NCI-H1105 (cell line): ENCODE results near the gene METTL22.

Source experiments
- DNase-seq: peaks from one replicate; lab custom pipeline; 2025; lab: John Stamatoyannopoulos, UW

Gene METTL22

DNA sequence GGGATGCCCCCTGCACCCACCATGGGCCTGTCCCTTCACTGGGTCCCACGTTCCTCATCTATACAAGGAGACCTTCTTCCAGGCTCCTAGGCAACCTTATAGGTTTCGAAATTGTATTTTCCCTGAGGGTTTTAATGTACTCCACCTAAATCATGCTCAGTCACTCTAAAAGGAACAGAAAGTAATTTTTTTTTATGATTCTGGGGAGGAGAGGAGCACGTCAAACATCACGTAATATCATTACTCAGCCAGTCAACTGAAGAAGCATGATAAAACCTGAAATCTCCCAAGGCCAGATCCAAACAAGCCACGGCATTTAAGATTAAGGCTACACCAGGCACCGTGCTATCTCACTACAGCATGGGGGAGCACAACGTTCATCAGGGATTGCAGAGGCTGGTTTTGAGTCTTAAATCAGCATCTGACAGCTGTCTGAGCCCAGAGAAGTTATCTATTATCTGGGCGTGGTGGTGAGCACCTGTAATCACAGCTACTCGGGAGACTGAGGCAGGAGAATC, 27.3 kb upstream of the METTL22 start:
- DNase-seq = no peak

DNA sequence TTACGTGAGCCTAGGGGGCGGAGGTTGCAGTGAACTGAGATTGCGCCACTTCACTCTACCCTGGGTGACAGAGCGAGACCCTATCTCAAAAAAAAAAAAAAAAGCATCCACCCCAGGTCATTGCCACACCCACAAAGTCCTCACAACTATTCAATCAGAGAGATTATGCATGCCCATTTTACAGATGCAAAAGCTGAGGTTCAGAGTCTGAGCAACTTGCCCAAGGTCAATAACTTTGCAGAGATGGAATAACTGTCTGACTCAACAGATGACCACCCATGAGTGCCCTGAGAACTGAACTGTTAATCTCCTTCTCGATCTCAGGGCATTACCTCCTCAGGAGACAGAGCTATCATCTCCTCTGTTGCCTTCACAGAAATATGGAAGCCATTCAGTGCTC, 25.7 kb upstream of the METTL22 start:
- DNase-seq = no peak

DNA sequence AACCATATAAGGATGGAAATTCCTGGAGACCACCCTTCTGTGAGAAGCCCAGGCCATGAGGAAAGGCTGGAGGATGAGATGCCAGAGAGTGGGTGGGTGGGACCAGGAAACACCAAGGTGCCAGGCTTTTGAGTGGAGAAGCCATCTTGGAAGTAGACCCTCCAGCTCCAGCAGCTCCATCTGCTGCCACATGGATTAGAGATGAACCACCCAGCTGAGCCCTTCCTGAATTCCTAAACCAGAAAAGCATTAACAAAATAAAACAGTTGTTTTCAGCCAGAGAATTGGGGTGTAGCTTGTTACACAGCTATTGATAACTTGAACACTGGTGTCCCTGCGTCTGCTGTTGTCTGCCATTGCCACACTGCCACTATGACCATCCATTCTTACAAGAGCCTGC, 24.9 kb upstream of the METTL22 start:
- DNase-seq = no peak

DNA sequence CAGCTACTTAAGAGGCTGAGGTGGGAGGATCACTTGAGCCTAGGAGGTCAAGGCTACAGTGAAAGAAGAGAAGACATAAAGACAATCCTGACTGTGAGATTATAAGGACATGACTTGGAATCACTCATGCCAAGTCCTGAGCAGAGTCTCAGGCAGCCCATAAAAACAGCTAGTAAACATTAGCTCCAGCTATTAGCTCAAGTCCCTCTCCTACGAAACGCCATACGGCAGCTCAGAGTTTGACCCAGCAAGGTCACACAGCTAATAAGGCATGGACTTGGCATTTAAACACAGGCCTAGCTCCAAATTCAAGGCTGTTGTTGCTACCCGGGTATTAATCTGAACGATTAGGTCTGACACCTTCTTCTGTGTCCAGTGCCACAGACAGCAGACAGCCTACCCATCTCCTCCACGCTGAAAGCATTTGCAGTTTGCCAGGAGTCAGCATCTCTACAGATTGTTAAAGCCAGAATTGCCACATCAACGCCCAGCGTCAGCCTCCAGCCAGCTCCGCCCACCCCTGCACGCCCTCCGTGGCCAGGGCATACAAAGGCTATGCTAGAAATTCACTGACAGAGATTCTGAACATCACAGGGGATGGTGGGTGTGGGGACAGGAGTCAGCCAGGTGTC, 21.2 kb upstream of the METTL22 start:
- DNase-seq = no peak

DNA sequence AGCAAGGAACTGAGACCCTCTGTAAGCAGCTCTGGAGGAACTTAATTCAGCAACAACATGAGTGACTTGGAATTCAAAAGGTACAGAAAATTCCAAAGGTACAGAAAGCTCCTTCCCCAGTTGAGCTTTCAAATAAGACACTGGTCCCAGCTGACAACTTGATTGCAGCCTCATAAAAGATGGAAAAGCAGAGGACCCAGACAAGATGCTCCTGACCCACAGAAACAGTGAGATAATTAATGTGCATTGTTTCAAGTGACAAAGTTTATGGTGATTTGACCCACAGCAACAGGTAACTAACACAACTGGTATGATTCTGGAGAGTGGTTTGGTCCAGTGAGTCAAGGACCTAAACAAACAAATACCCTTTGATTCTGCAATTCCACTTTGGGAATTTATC, 15.9 kb upstream of the METTL22 start:
- DNase-seq = no peak

DNA sequence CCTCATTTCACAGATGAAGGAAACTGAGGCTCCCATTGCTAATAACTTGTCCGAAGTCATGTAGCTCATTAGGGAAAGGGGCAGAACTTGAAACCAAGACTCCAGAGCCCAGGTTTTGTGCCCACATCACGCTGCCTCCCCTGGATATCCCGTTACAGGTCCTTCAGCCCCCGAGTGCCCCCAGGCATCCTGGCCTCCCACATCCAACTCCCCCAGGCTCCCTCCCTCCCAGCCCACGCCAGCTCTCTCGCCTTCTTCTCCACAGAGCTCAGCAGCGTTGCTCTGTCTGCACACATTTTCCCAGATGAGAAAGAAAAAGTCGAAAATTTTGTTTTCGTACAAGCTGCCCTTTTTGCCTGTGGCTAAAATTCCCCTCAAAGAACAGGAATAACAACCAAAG, 14.3 kb upstream of the METTL22 start:
- no peak for DNase-seq

DNA sequence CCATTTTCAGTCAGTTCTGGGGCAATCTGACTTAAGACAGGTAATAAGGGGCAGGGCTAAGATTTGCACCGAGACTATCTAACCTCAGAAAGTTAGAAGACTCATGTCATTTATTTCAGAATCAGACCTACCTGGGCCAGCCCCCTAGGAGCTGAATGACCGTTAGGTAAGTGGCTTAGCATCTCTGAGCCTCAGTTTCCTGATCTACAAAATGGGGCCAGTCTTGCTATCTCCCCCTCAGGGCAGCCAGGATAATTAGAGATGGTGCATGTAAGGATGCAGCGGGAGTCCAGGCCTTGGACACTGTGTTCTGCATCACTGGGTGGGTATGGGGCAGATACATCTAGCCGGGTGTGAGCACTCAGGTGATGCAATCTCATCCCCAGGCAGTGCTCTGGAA, 10.4 kb upstream of the METTL22 start:
- DNase-seq = no peak

DNA sequence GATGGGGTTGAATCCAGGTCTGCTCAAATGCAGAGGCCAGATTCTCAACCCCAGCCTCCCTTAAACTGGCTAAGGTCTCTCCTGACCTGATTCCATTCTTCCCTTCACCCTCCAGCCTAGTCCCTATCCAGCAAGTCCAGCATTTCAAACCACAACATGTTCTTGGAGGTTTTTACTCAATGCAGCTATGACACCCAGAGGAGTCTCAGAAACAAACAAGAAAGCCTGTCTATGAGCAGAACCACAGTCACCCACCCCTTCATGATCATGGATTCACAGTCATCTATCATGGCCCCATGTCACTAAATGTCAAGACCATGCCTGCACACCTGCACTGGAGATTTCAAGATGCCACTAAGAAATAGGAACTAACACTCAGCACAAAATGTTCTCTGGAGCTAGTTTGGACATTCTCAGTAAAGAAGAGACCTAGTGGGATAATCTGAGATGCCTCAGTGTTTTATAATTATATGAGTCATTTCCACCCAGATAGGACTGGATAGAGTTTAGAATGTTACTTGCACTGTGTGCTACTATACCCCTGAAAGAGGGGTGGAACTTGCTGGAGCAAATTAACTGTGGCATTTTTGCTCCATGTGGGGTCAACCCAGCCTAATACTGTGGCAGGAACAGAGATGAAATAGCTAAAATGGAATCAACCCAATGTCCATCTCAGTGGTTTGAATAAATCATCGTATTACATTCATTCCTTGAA, 9.5 kb upstream of the METTL22 start:
- DNase-seq = no peak

DNA sequence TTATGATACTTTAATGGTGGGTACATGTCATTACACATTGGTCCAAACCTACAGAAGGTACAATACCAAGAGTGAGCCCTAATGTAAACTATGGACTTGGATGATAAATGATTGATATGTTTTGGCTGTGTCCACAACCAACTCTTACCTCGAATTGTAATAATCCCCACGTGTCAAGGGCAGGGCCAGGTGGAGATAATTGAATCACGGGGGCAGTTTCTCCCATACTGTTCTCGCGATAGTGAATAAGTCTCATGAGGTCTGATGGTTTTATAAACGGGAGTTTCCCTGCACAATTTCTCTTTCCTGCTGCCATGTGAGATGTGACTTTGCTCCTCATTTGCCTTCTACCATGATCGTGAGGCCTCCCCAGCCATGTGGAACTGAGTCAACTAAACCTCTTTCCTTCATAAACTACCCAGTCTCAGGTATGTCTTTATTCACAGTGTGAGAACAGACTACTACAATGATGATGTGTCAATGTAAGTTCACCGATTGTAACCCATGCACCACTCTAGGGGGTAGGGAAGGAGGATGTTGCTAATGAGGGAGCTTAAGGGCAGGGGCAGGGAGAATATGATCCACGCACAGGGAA, 7.0 kb upstream of the METTL22 start:
- DNase-seq = no peak

DNA sequence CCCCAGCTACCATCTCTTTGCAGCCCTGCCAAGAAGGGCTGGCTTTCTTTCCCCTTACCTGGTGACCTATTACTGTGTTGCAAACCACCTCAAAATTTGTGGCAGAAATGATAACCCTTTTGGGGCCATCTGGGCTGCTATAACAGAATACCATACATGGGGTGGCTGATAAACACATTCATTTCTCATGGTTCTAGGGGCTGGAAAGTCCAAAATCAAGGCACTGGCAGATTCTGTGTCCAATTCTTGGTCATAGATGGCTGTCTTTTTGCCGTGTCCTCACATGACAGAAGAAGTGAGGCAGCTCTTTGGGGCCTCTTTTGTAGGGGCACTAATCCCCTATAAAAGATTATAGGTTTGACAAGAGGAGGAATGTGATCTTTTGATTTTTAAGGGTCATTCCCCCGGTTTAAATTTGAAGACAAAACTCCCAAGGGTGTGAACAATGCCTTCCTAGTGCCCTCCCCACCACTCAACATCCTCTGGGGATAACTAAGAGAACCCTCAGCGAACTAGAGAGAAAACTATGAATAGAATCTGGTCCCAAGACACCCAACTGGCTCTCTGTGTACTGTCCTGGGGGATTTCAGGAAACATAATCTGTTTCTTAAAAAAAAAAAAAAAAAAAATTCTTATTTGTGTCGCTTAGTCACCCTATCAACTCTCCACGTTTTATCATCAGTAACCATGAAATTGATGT, 1.7 kb upstream of the METTL22 start:
- no peak for DNase-seq

DNA sequence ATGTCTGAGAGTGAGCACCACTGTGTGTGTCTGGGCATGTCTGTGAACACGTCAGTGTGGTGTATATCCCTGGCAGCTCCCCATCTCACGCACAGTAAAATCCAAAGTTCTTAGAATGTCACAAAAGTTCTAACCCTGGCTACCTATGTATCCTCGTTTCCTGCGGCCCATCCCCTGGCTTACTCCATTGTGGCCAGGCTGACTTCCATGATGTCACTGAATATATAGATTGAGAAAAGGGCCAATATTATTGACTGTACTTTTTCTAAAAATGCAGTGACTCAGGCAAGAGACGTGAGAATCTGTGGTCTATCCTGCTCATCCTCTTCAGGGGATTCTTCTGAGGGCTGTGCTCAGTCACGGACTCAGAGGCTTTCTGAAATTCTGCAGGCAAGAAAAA, 963 bp upstream of the METTL22 start:
- DNase-seq = no peak

DNA sequence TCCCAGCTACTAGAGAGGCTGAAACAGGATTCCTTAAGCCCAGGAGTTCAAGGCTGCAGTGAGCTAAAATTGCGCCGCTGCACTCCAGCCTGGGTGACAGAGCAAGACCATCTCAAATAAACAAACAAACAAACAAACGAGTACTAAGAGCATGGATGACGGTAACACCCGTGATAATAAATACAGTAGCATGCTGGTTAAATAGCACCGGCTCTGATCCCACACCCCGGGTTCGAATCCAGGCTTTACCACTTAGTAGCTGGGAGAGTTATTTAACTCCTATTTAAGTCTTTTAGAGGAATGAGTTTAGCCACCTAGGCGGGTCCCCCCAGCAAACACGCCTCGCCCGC, 301 bp upstream of the METTL22 start:
- DNase-seq = no peak

DNA sequence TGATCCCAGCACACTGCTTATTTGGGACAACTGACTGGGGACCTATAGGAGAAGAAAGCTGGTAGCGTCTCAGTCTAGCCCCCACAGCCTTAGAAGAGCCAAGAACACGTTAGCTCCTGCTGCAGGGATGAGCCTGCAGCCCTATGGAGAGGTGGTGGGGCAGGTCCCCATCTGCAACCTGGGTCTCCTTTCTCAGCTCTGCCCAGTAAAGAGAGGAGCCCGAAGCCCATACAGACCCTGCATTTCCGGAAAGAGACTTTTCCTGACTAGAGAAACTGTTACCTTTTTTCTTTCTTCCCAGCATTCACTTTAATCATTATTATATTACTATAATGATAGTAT, 788 bp downstream of the METTL22 start:
- DNase-seq = no peak

DNA sequence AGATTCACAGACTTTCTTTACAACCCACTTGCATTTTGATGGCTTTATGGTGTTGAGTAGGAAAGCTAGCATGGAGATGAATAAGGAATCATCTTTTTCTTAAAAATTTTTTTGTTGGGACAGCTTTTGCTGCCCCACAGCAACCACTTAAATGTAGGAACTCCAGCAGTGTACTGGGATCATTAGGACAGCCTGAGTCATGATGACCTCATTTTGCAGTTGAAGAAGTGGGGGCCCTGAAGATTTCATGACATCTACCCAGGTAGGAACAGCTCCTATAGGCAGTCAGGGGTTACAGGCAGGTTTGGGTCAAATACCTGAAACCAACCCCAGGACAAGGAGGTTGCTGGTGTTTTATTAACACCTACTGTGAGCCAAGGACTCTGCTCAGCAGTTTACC, 2.1 kb downstream of the METTL22 start:
- DNase-seq = no peak

DNA sequence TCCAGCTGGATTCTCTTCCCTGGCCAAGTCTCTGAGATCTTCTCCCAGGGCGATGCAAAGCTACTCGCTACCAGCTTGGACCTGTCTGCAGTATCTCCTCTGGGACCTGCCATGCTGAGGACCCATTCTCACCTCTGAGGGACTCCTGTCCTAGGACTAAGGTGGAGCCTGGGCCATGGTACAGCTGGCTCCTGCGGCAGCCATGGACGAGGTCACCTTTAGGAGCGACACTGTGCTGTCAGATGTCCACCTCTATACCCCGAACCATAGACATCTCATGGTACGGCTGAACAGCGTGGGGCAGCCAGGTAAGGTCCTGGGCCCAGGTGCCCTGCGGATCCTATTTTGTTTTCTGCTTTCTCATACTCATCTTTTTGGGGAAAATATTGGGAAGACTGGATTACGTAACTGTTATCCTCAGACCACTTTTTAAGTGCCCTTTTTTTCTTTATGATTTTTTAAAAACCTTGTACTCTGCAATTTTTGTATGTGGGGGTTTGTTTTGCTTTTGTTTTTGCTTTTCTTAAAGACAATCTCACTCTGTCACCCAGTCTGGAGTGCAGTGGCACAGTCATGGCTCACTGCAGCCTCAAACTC, 4.1 kb downstream of the METTL22 start:
- DNase-seq = no peak

DNA sequence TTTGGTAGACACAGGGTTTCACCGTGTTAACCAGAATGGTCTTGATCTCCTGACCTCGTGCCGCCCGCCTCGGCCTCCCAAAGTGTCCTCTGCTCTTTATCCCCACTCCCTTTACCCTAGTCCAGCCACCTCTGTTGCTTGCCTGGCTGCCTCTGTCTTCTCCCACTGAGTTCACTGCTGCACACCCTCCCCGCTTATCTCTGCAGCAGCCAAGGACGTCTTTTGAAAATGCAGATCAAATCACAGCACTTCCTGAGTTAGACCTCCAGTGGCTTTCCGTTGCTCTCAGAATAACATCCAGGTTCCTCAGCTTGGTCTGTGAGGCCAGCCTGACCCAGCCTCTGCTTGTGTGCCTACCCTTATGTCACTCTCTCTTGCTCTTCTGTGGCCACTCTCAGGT, 5.4 kb downstream of the METTL22 start:
- DNase-seq = no peak

DNA sequence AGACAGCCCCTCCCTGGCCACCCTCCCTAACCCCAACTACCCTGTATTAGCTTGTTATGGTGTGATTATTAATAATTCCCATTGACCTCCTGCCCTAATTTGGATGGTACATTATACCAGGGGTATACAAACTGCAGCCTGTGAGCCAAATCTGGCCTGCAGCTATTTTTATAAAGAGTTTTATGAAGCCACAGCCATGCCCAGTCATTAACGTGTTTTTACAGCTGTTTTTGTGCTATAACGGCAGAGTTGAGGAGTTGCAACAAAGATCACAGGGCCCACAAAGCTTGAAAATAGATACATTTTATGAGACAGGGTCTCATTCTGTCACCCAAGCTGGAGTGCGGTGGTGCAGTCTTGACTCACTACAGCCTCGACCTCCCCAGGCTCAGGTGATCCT, 6.0 kb downstream of the METTL22 start:
- DNase-seq = no peak

DNA sequence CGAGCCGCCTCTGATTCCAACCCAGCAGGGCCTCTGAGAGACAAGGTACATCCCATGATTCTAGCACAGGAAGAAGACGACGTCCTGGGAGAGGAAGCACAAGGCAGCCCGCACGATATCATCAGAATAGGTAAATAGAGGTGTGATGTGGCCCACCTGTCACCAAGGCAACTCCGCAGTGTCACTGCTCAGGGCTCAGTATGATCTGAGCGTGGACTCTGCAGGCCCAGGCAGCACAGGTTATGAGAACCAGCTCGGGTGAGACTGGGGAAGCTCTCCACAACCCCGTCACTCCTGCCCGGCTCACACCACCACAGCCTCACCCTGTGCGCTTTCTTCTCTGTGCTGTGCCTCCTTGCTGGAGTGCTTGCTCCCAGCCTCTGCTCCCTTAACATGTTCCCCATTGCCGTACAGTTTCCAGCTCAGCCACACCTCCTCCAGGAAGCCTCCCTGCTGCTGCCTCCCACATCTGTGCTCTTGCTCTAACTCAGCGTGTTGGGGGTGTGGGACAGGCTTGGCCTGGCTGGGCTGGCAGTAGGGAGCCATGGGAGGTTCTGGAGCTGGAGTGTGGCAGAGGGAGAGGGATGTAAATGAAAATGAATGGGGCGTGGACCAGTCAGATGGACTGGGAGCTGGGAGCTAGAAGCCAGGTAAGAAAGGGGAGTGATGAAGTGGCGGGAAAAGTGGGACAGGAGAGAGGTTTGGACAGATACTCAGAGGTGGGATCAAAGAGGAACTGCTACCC, 7.7 kb downstream of the METTL22 start:
- no peak for DNase-seq

DNA sequence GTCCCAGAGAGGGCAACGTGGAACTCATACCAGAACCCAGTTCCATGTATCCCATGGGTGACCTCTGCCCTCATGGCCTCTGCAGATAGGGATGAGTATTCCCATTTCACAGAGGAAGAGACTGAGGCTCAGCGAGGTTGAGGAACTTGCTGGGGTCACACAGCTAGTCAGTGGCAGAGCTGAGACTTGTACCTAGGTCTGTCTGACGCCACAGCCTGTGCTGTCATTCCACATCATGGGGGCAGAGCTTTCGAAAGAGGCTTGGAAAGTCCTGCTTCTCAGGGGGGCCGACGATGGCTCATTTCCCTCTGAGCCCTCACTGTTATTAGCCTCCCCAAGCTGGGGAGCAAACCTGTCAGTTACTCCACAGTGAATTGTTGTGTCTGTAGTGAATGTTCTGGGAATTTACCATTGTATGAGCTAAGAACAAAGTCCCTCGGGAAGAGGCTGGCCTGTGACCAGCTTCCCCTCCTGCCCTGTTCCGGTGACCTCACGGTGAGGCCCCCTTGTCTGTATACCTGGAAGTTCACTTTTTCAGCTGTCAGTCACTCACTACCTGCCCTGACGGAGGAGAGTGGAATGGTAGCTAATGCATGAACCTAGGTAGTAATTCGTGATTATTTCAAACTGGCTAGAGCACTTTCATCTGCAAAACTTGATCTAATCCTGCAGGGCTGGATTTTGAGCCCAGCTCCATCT, 8.9 kb downstream of the METTL22 start:
- no peak for DNase-seq

DNA sequence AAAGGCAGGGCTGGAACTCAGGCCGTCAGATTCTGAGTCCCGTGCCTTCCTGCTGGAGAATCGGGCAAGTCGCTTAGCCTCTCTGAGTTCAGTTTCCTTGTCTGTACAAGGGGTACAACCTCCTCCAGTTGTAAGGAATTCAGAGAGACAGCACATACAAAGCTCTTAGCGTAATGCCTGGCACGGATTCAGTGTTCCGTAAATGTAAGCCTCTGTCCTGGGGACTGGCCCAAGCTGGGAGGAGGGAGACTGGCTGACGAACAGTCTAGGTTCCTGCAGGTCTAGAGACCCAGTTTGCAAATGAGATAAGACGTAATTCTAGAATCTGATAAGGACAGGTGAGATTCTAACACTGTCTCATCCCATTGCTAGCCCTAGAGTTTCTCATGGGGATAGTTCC, 9.9 kb downstream of the METTL22 start:
- no peak for DNase-seq

DNA sequence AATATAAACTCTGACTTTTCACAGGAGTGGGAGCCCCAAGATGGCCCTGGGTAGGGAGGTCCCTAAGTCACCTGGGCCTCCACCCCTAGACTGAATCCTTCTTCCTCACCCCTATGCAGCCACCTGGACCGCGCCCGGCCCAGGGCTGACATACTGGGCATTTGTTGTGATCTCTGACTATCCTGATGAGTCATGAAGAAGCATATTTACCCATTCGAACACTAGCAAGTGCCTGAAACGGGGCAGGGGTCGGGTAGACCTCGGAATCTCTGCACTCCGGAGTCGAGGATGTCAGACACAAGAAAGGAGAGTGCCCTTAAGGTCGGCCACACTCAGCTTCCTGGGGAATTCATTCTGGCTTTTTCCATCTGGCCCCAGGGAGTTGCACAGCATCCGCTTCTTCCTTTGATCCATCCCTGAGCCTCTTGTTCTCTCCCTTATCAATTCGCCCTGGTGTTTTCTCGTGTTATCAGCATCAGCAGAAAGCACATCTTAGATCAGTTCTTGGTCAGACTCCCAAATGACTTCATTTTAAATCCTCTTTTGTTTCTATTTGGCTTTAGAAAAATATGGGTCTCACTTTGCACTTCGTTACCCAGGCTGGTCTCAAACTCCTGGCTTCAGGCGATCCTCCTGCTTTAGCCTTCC, 10.4 kb downstream of the METTL22 start:
- DNase-seq = no peak
